Measurements from ENCODE around the gene KIF19. TPM values are rescaled to one million over a fixed set of nuclear protein-coding genes. Genes with fewer than 3 reads are reported as not detected.

Gene KIF19
- total RNA-seq, 1 experiment from 2014 or later: not detected

DNA sequence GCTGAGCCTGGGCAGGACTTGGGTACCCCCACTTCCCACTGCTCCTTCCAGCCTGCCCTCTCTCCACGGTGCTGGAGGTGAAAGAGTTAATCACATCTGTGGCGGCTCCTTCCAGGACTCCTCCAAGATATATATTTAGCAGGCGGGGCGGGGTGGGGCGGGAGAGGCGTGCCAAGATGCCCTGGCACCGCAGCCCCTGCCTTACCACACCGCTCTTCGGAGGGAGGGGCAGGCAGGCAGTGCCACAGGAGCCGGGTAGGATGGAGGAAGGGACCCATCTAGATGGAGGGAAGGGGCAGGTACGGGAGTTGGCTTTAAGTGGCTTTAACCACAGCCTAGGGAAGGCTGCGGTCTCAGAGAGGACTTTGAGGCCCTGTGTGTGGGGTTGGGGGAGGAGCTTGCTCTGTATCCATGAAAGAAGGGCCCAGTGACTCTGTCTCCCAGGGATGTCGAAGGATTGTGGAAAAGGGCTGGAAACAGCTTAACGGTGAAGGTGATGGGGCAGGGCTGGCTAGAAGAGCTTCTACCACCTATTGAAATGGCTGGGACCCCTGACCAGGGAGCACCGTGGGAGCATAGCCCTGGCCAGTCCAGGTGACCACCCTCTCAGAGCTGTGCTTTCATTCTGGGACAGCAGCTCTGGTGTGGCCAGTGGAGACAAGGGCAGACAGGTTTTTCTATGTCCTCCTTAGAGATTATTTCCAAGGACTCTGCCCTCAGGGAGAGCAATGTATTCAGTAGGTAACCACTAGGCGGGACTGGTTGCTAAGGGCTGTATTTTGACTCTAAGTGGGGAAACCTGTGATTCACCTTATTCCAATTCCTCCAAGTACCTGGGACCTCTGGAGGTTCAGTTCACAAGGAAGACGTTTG lies 54.3 kb downstream of the KIF19 start:
- TSS peak; percentile 56 for BruUV-seq (replicated peaks)
- CTCF ChIA-PET: interaction anchor here (1.0 to 3.0 kb wide), 6 partner anchors 12 to 110 kb away, joined by 3 to 47 read pairs (median 10); partner anchors contain the start of gene GPR142
- H3F3A ChIP-seq (ENCODE audit: low read length, unreplicated experiment): no peaks in the 10 kb centered on the region
- H3K27ac ChIP-seq (ENCODE audit: low read length): peak overlapping the region; percentile 36
- H3K9me2 ChIP-seq (replicated peaks; ENCODE audit: low read length): no peaks in the 10 kb centered on the region
- H3K9me3 ChIP-seq (ENCODE audit: low read length): no peaks in the 10 kb centered on the region
- H3K4me3 ChIP-seq (ENCODE audit: low read length): peak overlapping the region; percentile 49
- H4K20me1 ChIP-seq (ENCODE audit: low read length): no peaks in the 10 kb centered on the region
- H2AFZ ChIP-seq (ENCODE audit: low read length): peak overlapping the region; percentile 73
- peak overlapping the region; percentile 79 for H3K4me2 ChIP-seq (ENCODE audit: low read length)
- H3K79me2 ChIP-seq (ENCODE audit: low read length): no peaks in the 10 kb centered on the region
- DNase-seq (peak; percentile 89), ATAC-seq (peak; percentile 74)
- intact Hi-C loops (cut with micrococcal nuclease): loop anchor here (1.0 kb wide), 1 partner anchor 50 kb away; no protein-coding TSS in a partner anchor
- POLR2A ChIA-PET (ENCODE audit: unreplicated experiment): interaction anchor here (0.6 to 0.9 kb wide), 3 partner anchors 50 to 71 kb away, joined by 3 to 4 read pairs (median 3); no protein-coding TSS in a partner anchor
- H3K4me1 ChIP-seq (ENCODE audit: insufficient read depth, low read length): peaks cover 19% of the 10 kb centered on the region
- peaks cover 18% of the 10 kb centered on the region for H3K27me3 ChIP-seq (ENCODE audit: low read length)
- H3K36me3 ChIP-seq (ENCODE audit: low read depth, low read length): no peaks in the 10 kb centered on the region
- no peak overlapping the region for H3K9ac ChIP-seq (ENCODE audit: low read length)
- TF ChIP-seq EZH2 (IDR thresholded peaks at IDR 0.05; ENCODE audit: low read length, unreplicated experiment) (no peak), CTCF (conservative IDR thresholded peaks at IDR 0.05; ENCODE audit: low read depth, low read length) (peak; percentile 63)

DNA sequence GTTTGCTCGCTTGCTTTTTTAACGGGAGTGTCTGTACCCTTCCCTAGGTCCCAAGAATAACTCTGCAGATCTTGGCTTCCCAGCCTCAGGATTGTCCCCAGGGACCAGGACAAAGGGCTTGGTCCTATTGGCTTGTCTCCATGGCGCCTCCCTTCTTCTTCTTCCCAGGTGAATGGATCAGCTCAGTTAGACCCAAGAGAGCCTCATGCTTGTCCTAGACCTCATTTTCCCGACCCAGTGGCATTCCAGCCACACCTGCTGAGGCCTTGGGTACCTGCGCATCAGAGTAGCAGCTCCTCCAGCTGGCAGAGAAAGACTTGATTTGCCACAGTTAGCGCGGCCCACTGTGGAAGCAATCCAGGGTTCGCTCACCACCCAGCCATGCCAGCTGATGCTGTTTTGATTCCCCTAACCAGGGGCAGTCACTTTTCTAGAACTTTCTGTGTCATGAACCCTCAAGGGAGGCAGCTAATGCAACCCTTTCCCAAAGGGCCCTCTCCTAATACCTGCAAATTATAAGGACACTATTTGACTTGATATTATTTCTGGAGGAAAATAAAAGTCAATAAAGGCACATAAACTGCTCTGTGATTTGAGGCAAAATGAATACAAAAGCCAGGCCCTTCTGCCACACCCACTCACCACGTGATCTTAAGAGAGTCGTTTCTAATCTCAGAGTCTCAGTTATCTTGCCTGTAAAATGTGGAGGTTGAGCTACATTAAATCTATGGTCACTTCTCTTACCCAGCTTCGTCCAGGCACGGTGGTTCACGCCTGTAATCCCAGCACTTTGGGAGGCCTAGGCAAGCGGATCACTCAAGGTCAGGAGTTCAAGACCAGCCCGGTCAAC lies 55.2 kb downstream of the KIF19 start:
- no peak overlapping the region for H3K27ac ChIP-seq (ENCODE audit: low read length)
- BruUV-seq (replicated peaks): no TSS peak
- H3K27me3 ChIP-seq (ENCODE audit: low read length): peaks cover 13% of the 10 kb centered on the region
- no peak overlapping the region for H3K4me3 ChIP-seq (ENCODE audit: low read length)
- H3K9me3 ChIP-seq (ENCODE audit: low read length): no peaks in the 10 kb centered on the region
- CTCF ChIA-PET: interaction anchor here (0.6 to 3.0 kb wide), 5 partner anchors 13 to 77 kb away, joined by 3 to 47 read pairs (median 17); partner anchors contain the start of gene GPR142
- DNase-seq (no peak), ATAC-seq (no peak)
- H3F3A ChIP-seq (ENCODE audit: low read length, unreplicated experiment): no peaks in the 10 kb centered on the region
- no peaks in the 10 kb centered on the region for H3K79me2 ChIP-seq (ENCODE audit: low read length)
- no peaks in the 10 kb centered on the region for H3K36me3 ChIP-seq (ENCODE audit: low read depth, low read length)
- POLR2A ChIA-PET (ENCODE audit: unreplicated experiment): interaction anchor here (0.6 to 0.7 kb wide), 2 partner anchors 58 to 70 kb away, joined by 3 read pairs; no protein-coding TSS in a partner anchor
- no peak overlapping the region; the same call in 1 of the 2 replicates for H3K4me2 ChIP-seq (ENCODE audit: low read length)
- H3K9ac ChIP-seq (ENCODE audit: low read length): no peak overlapping the region
- intact Hi-C loops (cut with micrococcal nuclease): loop anchor here (1.0 kb wide), 1 partner anchor 49 kb away; no protein-coding TSS in a partner anchor
- H2AFZ ChIP-seq (ENCODE audit: low read length): peak overlapping the region; percentile 20; the same call in 1 of the 2 replicates
- H4K20me1 ChIP-seq (ENCODE audit: low read length): no peaks in the 10 kb centered on the region
- H3K9me2 ChIP-seq (replicated peaks; ENCODE audit: low read length): no peaks in the 10 kb centered on the region
- no peak for TF ChIP-seq CTCF (conservative IDR thresholded peaks at IDR 0.05; ENCODE audit: low read depth, low read length)
- no peak for TF ChIP-seq EZH2phosphoT487 (IDR thresholded peaks at IDR 0.05; ENCODE audit: borderline replicate concordance, low read length)
- no peak for TF ChIP-seq EZH2 (IDR thresholded peaks at IDR 0.05; ENCODE audit: low read length, unreplicated experiment)
- H3K4me1 ChIP-seq (ENCODE audit: insufficient read depth, low read length): peaks cover 19% of the 10 kb centered on the region
